Ishikawa (cell line): ENCODE measurements around the gene PAPPA.
A peak's percentile ranks its signal among the peaks of the same experiment; 100 is the strongest.

Experiments used
- CEBPB ChIP-seq: IDR thresholded peaks from 2 replicates; pipeline ENCODE4 v1.6.1; 2012
- CREB1 ChIP-seq: IDR thresholded peaks from 2 replicates; pipeline ENCODE4 v1.6.1; 2012; ENCODE audit warnings: low read depth
- EGR1 ChIP-seq: IDR thresholded peaks from 2 replicates; pipeline ENCODE4 v1.6.1; 2012
- EP300 ChIP-seq: IDR thresholded peaks from 2 replicates; pipeline ENCODE4 v1.6.1; 2012; ENCODE audit warnings: borderline replicate concordance
- FOXM1 ChIP-seq: IDR thresholded peaks from 2 replicates; pipeline ENCODE4 v1.6.1; 2012; ENCODE audit warnings: low read depth, borderline replicate concordance
- NFIC ChIP-seq: IDR thresholded peaks from 2 replicates; pipeline ENCODE4 v1.6.1; 2012
- RAD21 ChIP-seq: IDR thresholded peaks from 2 replicates; pipeline ENCODE4 v1.6.1; 2012; ENCODE audit warnings: low read depth
- TAF1 ChIP-seq: IDR thresholded peaks from 2 replicates; pipeline ENCODE4 v1.6.1; 2012; ENCODE audit warnings: low read depth, mild to moderate bottlenecking
- TCF12 ChIP-seq: IDR thresholded peaks from 2 replicates; pipeline ENCODE4 v1.6.1; 2012; ENCODE audit warnings: low read depth
- TEAD4 ChIP-seq: IDR thresholded peaks from 2 replicates; pipeline ENCODE4 v1.6.1; 2012
- YY1 ChIP-seq: IDR thresholded peaks from 2 replicates; pipeline ENCODE4 v1.6.1; 2012; ENCODE audit warnings: low read depth
- ZBTB7A ChIP-seq: IDR thresholded peaks from 2 replicates; pipeline ENCODE4 v1.6.1; 2012; ENCODE audit warnings: low read depth
- TF ChIP-seq, protein P1 (sequence below): IDR thresholded peaks from 2 replicates; pipeline ENCODE4 v1.6.1; 2012
- TF ChIP-seq, protein P2 (sequence below): IDR thresholded peaks from 2 replicates; pipeline ENCODE4 v1.6.1; 2012; ENCODE audit warnings: low read depth, mild to moderate bottlenecking
- TF ChIP-seq, protein P3 (sequence below): IDR thresholded peaks from 2 replicates; pipeline ENCODE4 v1.6.1; 2012

Gene PAPPA

DNA sequence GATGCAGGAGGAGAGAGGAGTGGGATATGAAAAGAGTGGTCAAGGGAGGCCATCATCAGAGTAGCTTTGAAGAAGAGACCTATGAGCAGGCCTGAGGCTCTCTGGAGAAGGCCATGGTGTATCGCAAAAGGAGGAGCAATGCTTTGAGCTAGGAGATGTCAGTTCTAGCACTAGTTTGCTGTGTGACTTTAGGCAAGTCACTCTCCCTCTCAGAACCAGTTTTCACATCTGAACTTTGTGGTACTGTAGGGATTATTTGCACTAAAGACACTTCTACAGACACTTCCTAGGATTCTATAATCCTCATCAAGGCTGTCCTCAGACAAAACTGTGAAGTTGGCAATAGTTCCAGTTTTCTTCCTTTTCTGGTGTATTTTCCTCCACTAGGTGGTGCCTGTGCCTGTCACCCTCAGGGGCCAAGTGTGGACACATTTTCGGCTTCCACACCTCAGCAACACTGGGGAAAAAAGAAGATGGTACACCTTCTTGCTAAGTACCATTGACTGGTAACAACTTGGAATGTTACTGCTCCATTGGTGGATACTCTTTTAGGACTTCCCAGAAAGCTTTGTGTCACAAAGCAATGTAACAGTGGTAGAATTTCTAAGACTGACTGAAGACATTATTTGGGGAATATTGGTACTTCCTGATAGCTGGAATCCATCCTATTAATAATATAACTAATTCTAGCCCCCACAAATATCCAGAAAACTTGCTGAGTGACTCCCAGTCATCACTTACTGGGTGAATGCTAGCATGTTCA is 9.9 kb downstream of the PAPPA start:
- TF ChIP-seq TAF1 (no peak), RAD21 (peak; percentile 44)

DNA sequence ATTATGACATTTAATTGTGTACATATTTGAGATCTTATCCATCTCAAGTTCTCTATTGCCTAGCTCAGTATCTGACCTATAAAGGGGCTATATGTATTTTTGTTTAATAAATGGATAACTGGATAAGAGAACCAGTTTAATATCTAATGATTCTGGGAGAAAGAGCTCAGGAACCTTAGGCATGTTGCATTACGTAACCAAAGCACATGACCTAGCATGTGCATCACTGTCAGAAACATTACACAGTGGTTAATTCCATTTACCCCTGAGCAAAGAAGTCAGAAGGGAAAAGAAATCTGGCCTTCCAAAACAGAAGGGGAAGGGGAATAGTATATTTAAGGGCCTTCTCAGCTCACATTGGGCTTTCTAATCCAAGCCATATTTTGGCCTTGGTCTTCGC is 12.3 kb downstream of the PAPPA start:
- TF ChIP-seq, protein P1, sequence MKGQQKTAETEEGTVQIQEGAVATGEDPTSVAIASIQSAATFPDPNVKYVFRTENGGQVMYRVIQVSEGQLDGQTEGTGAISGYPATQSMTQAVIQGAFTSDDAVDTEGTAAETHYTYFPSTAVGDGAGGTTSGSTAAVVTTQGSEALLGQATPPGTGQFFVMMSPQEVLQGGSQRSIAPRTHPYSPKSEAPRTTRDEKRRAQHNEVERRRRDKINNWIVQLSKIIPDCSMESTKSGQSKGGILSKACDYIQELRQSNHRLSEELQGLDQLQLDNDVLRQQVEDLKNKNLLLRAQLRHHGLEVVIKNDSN = no peak
- TF ChIP-seq CEBPB (no peak), TAF1 (no peak), TEAD4 (no peak), RAD21 (no peak), EGR1 (no peak), EP300 (no peak), ZBTB7A (no peak), CREB1 (no peak), TCF12 (no peak), FOXM1 (no peak), YY1 (no peak), NFIC (no peak)
- TF ChIP-seq, protein P2, sequence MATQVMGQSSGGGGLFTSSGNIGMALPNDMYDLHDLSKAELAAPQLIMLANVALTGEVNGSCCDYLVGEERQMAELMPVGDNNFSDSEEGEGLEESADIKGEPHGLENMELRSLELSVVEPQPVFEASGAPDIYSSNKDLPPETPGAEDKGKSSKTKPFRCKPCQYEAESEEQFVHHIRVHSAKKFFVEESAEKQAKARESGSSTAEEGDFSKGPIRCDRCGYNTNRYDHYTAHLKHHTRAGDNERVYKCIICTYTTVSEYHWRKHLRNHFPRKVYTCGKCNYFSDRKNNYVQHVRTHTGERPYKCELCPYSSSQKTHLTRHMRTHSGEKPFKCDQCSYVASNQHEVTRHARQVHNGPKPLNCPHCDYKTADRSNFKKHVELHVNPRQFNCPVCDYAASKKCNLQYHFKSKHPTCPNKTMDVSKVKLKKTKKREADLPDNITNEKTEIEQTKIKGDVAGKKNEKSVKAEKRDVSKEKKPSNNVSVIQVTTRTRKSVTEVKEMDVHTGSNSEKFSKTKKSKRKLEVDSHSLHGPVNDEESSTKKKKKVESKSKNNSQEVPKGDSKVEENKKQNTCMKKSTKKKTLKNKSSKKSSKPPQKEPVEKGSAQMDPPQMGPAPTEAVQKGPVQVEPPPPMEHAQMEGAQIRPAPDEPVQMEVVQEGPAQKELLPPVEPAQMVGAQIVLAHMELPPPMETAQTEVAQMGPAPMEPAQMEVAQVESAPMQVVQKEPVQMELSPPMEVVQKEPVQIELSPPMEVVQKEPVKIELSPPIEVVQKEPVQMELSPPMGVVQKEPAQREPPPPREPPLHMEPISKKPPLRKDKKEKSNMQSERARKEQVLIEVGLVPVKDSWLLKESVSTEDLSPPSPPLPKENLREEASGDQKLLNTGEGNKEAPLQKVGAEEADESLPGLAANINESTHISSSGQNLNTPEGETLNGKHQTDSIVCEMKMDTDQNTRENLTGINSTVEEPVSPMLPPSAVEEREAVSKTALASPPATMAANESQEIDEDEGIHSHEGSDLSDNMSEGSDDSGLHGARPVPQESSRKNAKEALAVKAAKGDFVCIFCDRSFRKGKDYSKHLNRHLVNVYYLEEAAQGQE = no peak
- TF ChIP-seq, protein P3, sequence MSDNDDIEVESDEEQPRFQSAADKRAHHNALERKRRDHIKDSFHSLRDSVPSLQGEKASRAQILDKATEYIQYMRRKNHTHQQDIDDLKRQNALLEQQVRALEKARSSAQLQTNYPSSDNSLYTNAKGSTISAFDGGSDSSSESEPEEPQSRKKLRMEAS = no peak

DNA sequence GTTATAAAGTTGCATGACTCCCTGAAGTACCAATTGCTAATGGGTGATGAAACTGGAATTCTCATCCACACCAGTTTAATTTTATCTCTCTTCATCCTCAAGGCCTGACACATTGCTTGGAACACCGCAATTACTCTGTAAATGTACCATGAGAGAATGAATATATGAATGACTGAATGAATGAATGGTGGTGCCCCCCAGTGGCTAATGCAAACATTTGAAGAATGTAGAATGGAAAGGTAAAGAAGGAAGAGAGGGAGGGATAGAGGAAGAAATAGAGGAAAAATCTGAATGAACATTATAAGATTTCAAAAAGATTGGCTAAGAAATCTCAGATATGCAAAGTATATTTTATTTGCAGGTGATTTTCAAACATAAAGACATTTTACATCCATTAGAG is 13.1 kb downstream of the PAPPA start:
- TF ChIP-seq TEAD4 (no peak), TCF12 (no peak), ZBTB7A (no peak), CEBPB (no peak), RAD21 (no peak), FOXM1 (no peak), EGR1 (no peak), TAF1 (no peak), CREB1 (no peak), EP300 (no peak)
- TF ChIP-seq, protein P2 = no peak
- TF ChIP-seq, protein P1 = no peak
- TF ChIP-seq, protein P3 = no peak

DNA sequence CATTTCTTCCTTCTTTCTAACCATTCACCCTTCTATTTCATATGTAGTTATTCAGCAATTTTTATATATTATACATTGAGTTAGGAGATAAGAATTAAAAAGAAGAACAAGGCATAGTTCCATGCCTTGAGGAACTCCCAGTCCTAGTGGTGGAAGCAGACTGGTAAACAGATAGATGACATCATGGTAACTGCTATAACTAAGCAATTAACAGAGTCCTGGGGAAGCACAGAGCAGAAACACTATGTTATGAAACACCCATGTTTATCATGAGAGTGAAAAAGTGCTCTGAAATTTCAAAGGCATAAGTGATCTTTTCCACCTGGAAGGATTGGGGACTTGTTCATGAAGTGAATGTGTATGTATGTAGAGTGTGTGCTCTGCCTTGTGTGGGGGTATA is 14.6 kb downstream of the PAPPA start:
- TF ChIP-seq, protein P2 = no peak
- TF ChIP-seq YY1 = no peak
- no peak for TF ChIP-seq CEBPB

DNA sequence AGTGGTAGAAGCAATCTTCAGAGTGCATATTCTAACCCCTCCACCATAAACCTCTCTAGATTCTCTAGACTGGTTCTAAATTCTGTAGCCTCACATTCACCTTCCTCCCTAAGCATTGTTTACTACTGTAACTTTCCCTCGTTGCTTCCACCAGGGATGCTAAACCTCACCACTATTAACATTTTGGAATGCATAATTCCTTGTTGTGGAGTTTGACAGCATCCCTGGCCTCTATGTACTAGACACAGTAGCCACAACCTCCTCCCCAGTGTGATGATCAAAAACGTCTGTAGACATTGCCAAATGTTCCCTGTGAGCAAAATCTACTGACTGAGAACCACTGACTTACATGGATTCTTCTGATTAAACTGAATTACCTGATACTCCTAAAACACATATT is 18.6 kb downstream of the PAPPA start:
- TF ChIP-seq EGR1 (no peak), FOXM1 (no peak), TAF1 (no peak), TEAD4 (no peak), EP300 (no peak), CEBPB (no peak), ZBTB7A (no peak), TCF12 (no peak)
- TF ChIP-seq, protein P3 = no peak
- TF ChIP-seq, protein P2 = no peak
- TF ChIP-seq, protein P1 = no peak
